ENCODE results near the gene FAM124B.

DNA sequence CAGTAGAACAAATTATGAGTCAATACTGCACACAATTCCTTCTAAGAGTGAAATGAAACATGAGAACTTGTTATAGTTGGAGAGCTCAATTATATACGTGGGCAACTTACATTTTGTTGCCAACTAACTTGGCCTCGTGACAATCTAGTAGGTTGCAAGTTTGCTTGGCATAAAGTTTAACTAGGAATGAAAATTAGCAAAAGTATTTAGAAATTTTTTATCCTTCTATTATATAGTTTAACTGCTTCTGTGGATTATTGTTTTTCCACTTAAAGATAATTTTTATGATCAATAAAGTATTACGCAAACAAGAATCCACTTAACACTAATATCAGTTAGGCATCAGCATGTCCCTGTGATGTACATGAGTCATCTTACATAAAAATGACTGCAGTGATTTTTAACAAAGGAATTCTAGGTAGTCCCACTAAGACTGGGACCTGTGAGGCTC lies 41.1 kb downstream of the FAM124B start:
- TF ChIP-seq, protein P1, sequence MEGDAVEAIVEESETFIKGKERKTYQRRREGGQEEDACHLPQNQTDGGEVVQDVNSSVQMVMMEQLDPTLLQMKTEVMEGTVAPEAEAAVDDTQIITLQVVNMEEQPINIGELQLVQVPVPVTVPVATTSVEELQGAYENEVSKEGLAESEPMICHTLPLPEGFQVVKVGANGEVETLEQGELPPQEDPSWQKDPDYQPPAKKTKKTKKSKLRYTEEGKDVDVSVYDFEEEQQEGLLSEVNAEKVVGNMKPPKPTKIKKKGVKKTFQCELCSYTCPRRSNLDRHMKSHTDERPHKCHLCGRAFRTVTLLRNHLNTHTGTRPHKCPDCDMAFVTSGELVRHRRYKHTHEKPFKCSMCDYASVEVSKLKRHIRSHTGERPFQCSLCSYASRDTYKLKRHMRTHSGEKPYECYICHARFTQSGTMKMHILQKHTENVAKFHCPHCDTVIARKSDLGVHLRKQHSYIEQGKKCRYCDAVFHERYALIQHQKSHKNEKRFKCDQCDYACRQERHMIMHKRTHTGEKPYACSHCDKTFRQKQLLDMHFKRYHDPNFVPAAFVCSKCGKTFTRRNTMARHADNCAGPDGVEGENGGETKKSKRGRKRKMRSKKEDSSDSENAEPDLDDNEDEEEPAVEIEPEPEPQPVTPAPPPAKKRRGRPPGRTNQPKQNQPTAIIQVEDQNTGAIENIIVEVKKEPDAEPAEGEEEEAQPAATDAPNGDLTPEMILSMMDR (IDR thresholded peaks at IDR 0.05), result no peak
- TF ChIP-seq POLR2A (IDR thresholded peaks at IDR 0.05) (no peak), POLR2AphosphoS5 (IDR thresholded peaks at IDR 0.05) (no peak), EP300 (IDR thresholded peaks at IDR 0.05) (no peak)

Data from suprapubic skin (tissue), 4 donors.